Hippocampal formation (tissue), 2 donors: ENCODE measurements around the gene SCRN1.
"Not testable (repeated sequence)": the region's sequence is repeated elsewhere in the genome, so short reads cannot be mapped to it uniquely, and the experiment has no call there.

Source experiments
- DNase-seq, 2 donors: peaks; one replicate each; lab custom pipeline; 2025; lab: John Stamatoyannopoulos, UW

SCRN1 gene

DNA sequence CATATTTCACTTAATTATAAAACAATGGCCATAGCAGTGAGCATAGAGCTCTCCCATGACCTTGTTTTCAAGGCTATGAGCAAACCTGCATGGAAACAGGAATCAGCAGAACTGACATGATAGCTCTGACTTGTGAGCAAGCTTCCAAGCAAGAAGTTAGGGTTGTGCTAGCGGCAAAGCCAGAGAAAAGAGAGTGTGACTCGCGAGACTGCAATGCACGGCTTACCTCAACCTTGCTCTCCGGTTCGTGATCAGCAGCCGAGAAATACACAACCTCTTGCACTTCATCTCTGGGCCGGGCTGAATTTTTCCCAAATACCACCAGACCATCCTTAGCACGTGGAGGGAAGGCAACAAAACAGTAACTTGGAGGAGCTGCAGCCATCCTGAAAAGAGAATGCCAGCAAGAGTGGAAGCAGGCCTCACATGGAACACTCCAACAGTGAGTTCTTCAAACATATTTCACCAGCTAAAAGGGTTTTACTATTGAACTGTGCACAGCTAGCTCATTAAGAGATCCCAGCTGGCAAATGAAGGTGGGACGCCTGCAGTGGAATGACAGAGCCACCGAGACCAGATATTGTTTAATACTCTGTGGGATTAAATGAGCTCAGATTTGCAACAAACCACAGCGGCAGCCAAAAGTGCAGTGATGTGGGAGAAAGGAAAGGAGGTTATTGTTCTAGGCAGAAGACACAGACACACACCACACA, 20.8 kb downstream of the SCRN1 start:
- peak; percentile 36 to 44 for DNase-seq

DNA sequence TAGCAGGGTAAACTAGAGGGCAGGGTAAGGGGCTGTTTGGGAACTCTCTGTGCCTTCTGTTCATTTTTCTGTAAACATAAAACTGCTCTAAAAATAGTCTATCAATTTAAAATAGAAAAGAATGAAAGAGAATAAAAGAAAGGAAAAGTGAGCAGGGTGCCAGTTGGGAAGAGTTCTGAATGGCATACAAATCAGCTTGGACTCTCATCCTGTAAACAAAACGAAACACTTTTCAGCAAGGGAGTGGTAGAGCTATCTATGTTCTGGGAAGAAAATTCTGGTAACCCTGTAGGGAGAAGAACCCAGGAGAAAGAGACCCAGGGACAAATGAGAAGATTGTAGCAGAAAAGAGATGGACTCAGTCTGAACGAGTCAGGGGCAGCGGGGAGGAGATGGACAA, 24.6 kb downstream of the SCRN1 start:
- peak in 1 of 2 donors; percentile 49 for DNase-seq

DNA sequence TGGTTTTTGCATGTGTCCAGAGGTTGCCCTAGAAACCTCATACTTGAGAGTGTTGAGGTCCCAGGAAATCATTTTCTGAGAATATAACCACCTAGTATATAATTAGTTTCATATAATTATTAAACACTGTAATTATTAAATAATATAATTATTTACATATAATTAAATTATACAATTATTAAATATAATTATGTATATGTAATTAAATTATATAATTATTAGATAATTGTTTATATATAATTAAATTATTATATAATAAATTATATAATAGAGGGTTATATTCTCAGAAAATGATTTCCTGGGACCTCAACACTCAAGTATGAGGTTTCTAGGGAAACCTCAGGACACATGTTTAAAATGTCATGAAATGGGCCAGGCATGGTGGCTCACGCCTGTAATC, 27.6 kb downstream of the SCRN1 start:
- DNase-seq, result no peak

DNA sequence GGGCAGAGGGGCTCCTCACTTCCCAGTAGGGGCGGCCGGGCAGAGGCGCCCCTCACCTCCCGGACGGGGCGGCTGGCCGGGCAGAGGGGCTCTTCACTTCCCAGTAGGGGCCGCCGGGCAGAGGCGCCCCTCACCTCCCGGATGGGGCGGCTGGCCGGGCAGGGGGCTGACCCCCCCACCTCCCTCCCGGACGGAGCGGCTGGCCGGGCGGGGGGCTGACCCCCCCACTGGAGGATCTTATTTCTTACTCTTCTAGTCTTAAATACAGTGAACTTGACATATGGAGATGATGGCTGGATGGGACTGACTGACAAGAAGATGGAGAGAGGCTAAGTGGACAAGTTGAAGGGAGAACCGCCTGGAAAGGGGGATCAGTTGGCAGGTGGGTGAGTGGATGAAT, 28.0 kb downstream of the SCRN1 start:
- not testable (repeated sequence) for DNase-seq

GRCh38 chr7:29958667-29959358, 30.8 kb downstream of the SCRN1 start:
- no peak for DNase-seq

GRCh38 chr7:29957521-29958310, 31.9 kb downstream of the SCRN1 start:
- no peak for DNase-seq

- no peak for DNase-seq
Observed at GRCh38 chr7:29956487-29956836, 33.1 kb downstream of the SCRN1 start.

- no peak for DNase-seq
Observed at GRCh38 chr7:29955799-29956486, 33.7 kb downstream of the SCRN1 start.

DNA sequence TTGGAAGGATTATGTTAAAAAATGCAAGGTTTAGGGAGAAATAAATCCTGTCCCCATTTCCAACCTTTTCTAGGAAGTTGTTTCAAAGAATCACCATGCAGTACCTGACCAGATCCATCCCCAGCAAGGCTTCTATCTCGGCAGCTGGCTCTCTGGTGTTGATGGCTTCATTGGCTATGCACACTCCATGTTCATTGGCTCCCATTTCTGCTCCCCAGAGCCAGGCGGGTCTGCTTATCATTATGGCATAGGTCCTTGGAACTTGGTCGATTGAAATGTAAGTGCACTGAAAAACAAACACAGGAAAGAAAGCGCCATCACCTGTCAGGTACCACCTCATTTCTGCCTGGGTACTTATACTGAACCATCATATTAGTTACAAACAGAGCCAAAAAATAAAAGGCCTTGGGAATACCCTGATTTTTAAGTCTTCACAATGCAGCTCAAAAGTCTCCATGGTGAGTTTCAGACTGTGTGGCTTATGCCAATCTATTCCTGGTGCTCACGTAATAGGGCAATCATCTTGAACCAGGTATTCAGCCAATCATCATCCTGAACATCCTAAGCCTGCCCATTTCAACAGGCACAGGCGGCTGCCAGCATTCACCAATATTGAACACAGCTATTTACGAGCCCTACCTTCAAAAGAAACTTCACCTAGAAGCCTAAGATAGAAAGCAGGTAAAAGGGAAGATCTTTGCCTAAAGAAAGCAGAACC, 34.4 kb downstream of the SCRN1 start:
- DNase-seq, result no peak

GRCh38 chr7:29953726-29954347, 35.8 kb downstream of the SCRN1 start:
- DNase-seq, result no peak

- DNase-seq, result no peak
Observed at GRCh38 chr7:29951206-29951605, 38.4 kb downstream of the SCRN1 start.

DNA sequence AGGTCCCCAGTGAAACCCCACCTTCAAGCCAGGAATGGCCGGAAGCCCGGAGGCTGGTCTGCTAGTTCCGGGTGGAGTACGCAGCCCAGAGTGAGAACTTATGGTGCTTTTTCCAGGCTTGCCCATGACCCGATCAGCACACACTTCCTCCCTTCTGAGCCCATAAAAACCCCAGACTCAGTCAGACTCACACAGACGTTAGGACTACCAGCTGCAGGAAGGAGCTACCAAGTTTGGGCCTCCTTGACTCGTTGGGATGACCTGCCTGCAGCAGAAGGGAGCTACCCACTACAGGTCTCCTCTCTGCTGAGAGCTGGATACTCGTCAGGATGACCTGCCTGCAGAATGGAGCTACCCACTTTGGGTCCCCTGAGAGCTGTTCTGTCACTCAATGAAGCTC, 39.1 kb downstream of the SCRN1 start:
- no peak for DNase-seq

DNA sequence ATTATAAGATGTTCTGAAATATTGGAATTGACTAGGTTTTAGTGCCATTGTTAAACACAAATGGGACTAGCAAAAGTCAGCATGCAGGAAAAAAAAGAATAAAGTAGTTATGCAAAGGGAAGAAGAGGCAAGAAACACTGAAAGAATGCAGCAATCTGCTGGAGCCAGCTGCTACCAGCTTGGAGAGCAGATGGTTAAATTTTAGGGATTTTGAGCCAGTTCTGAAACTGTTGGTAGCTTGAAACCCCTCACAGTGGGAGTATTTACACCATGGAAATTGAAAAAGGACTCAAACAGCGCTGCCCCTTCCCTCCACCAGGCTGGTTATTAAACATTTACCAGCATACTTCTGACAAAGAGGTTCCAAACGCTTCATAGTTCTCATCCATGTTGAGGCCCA, 41.0 kb downstream of the SCRN1 start:
- no peak for DNase-seq

DNA sequence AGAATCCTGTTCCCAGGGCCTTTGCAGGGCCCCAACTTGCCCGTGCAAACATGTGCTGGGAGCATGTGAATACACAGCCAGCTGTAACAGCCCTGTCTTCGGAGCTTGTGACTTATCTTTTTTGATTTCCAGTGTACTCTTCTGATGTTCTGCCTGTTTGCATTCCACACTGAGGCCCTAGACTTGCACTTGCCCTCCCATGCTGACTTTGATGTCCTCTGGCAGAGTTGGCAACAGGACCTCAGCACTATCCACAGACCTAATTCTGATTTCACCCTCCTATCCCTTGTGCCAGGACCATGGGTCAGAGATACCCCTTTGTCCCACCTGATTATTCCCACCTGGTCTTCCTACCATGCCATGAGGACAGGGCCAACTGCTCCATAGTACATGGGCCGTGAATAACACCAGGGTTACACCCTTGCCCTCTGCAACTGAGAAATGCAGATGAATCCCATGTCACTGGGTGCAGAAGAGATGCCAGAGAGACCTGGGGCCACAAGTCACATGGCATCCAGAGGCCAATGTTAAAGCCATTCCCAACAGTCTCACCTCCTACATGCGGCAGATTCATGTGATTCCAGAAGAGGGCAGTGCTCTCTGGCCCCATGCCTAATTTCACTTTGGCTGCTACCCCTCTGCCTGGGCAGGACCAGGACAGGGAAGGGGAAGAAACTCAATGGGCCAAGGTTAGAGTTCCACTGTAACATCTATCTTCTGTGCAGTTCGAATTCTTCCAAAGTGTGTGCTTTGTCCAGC, 43.0 kb downstream of the SCRN1 start:
- DNase-seq, result peak in 1 of 2 donors; percentile 13

- DNase-seq, result no peak
Observed at GRCh38 chr7:29945259-29945809, 44.3 kb downstream of the SCRN1 start.

DNA sequence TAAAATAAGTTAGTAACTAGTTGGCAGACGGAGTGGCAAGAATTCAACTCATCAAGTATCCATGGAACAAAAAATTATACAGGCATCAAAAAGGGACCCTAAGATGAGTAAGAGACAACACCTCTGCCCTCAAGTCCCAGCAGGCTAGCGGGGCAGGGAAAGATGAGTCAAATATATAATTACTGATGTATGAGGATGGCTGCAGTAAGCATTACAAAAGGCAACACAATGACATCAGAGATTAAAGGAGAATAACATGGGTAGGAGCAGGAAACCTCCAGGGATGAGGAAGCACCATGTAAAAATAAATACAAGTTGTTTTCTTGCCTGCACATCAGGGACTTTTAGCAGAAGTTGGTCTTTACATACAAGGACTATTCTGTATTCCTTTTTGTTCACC, 49.4 kb downstream of the SCRN1 start:
- DNase-seq, result no peak

DNA sequence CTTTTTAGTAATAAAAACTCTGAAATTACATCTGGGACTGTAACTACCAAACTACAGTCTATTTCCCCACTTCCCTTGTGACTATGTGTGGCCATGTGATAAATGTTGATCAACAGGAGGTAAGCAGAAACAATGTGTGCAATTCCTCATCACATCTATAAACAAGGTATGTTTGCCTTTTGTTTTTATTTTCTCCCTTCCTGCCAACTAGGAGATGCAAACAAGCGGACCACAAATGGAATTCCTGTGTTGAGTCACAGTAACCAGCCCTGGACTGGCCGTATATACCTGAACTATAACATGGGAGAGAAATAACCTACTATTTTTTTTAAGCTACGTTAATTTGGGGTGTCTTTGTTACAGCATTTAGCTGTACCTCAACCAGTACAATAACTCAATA, 52.5 kb downstream of the SCRN1 start:
- DNase-seq, result no peak

- no peak for DNase-seq
Observed at GRCh38 chr7:29935111-29935510, 54.5 kb downstream of the SCRN1 start.

- no peak for DNase-seq
Observed at GRCh38 chr7:29929018-29929807, 60.4 kb downstream of the SCRN1 start.
